GM23338 (cell line): ENCODE results near the gene HRK.

Source experiments
- EZH2 ChIP-seq: fragments of 200-600 bp; sonication (generic); IDR thresholded peaks from one replicate; pipeline ENCODE4 v1.8.0; 2017; ENCODE audit warnings: antibody characterized with exemption, mild to moderate bottlenecking, low read depth; ENCODE audit not compliant: unreplicated experiment
- TF ChIP-seq, protein P1 (sequence below), 2 experiments: fragments of 200-600 bp in 1 of 2; sonication (generic) in 1 of 2; conservative IDR thresholded peaks; 2 replicates each; pipeline versions ENCODE4 v1.5.1 to v1.6.1; 2016 to 2017; ENCODE audit warnings: antibody characterized with exemption in 2 of 2, low read depth in 2 of 2, mild to moderate bottlenecking in 2 of 2, moderate library complexity in 1 of 2

DNA sequence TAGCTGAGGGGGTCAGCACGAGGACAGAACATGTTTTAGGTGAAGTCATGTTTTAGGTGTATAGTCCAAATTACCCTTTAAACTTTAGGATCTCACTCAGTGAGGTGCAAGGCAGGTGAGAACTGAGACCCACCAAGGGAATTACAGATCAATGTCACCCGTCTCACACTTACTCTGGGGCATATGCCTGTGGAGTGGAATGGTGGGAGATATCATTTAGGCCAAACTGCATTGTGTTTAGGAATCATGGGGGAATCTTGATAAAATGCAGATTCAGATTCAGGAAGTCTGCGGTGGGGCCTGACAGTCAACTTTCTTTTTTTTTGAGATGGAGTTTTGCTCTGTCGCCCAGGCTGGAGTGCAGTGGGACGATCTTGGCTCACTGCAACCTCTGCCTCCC, 47.3 kb upstream of the HRK start:
- TF ChIP-seq, protein P1, sequence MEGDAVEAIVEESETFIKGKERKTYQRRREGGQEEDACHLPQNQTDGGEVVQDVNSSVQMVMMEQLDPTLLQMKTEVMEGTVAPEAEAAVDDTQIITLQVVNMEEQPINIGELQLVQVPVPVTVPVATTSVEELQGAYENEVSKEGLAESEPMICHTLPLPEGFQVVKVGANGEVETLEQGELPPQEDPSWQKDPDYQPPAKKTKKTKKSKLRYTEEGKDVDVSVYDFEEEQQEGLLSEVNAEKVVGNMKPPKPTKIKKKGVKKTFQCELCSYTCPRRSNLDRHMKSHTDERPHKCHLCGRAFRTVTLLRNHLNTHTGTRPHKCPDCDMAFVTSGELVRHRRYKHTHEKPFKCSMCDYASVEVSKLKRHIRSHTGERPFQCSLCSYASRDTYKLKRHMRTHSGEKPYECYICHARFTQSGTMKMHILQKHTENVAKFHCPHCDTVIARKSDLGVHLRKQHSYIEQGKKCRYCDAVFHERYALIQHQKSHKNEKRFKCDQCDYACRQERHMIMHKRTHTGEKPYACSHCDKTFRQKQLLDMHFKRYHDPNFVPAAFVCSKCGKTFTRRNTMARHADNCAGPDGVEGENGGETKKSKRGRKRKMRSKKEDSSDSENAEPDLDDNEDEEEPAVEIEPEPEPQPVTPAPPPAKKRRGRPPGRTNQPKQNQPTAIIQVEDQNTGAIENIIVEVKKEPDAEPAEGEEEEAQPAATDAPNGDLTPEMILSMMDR (conservative IDR thresholded peaks at IDR 0.05; ENCODE audit: low read depth in 2 of 2) = no peak
- no peak for TF ChIP-seq EZH2
